ENCODE results near the gene ACP7. TPM values are rescaled to one million over a fixed set of nuclear protein-coding genes. Genes with fewer than 3 reads are reported as not detected.
A peak's percentile ranks its signal among the peaks of the same experiment; 100 is the strongest.

Gene ACP7
- total RNA-seq, 1 donor from 2014 or later, result not detected

DNA sequence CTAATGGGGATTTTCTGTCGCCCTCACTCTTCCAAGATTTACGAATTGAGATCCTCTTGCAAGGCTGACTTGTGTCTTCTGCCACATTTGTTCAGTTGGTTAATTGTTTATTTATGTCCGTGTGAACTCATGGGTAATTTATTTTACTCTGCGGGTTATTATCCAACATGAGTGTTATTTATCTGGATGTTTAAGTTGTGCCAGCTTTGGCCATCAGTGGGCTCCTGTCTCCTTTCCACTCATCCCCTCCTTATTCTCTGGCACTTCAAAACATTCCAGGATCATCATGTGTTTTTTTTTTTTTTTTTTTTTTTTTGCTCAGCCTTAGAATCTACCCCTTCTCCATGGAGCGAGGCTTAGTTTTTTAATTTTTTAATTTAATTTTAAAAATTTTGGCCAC is 19.0 kb downstream of the ACP7 start:
- Histone ChIP-seq H3K36me3 (no peaks in the 10 kb centered on the region), H3K4me3 (no peak overlapping the region), H3K9me3 (replicated peaks) (no peaks in the 10 kb centered on the region), H3K27me3 (ENCODE audit: low read depth) (peaks cover 85% of the 10 kb centered on the region), H3K27ac (replicated peaks) (no peak overlapping the region), H3K4me1 (no peaks in the 10 kb centered on the region)
- no peak for DNase-seq
- intact Hi-C loops (cut with micrococcal nuclease), result no loop called here
- TF ChIP-seq, protein P1, sequence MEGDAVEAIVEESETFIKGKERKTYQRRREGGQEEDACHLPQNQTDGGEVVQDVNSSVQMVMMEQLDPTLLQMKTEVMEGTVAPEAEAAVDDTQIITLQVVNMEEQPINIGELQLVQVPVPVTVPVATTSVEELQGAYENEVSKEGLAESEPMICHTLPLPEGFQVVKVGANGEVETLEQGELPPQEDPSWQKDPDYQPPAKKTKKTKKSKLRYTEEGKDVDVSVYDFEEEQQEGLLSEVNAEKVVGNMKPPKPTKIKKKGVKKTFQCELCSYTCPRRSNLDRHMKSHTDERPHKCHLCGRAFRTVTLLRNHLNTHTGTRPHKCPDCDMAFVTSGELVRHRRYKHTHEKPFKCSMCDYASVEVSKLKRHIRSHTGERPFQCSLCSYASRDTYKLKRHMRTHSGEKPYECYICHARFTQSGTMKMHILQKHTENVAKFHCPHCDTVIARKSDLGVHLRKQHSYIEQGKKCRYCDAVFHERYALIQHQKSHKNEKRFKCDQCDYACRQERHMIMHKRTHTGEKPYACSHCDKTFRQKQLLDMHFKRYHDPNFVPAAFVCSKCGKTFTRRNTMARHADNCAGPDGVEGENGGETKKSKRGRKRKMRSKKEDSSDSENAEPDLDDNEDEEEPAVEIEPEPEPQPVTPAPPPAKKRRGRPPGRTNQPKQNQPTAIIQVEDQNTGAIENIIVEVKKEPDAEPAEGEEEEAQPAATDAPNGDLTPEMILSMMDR (IDR thresholded peaks at IDR 0.05; ENCODE audit: borderline replicate concordance), result no peak

DNA sequence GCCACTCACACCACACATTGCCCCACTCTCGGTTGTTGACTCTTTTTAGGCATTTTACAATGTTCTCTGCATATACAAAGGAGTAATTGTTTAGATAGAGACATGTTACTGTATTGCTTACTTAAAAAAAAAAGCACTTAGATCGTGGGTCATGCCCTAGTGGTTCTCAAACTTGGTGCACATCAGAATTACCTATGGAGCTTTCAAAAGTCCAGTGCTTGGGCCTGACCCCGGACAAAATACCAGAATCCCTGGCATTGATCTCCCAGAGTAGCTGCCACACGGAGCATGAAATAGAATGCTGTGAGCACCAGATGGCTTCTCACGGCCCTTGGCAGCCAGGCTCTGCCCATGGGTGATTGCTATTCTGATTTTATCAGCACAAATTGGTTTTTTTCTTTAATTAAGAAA is 20.0 kb downstream of the ACP7 start:
- DNase-seq, result no peak

DNA sequence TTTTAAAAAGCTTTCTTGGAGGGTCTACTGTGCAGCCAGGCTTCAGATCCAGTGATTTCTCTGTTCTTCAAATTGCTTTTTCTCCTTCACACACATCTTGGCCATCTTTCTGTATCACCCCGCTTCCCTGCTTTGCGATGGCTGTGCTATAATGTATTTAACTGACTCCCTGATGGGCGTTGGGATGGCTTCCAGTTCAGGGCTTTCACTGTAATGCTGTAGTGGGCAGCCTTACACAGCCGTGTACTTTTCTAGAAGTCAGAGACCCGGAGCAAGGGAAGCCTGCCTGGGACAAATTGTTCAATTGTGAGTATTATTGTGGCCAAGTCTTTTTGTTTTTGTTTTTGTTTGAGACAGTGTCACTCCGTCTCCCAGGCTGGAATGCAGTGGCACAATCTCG is 22.0 kb downstream of the ACP7 start:
- no peak for DNase-seq
- H3K27ac ChIP-seq (replicated peaks), result no peak overlapping the region
- peaks cover 85% of the 10 kb centered on the region for H3K27me3 ChIP-seq (ENCODE audit: low read depth)
- no peaks in the 10 kb centered on the region for H3K4me1 ChIP-seq
- no peaks in the 10 kb centered on the region for H3K36me3 ChIP-seq
- no peaks in the 10 kb centered on the region for H3K9me3 ChIP-seq (replicated peaks)
- no peak overlapping the region for H3K4me3 ChIP-seq
- TF ChIP-seq, protein P1 (IDR thresholded peaks at IDR 0.05; ENCODE audit: borderline replicate concordance), result no peak
- intact Hi-C loops (cut with micrococcal nuclease), result loop anchor here (5.0 kb wide), 1 partner anchor 221 kb away; no protein-coding TSS in a partner anchor

More for the DNA sequence above, 20.0 kb downstream of the ACP7 start:
- TF ChIP-seq, protein P1 (IDR thresholded peaks at IDR 0.05; ENCODE audit: borderline replicate concordance), result no peak
- H3K4me1 ChIP-seq, result no peaks in the 10 kb centered on the region
- no peaks in the 10 kb centered on the region for H3K9me3 ChIP-seq (replicated peaks)
- peaks cover 85% of the 10 kb centered on the region for H3K27me3 ChIP-seq (ENCODE audit: low read depth)
- H3K4me3 ChIP-seq, result no peak overlapping the region
- no peaks in the 10 kb centered on the region for H3K36me3 ChIP-seq
- no peak overlapping the region for H3K27ac ChIP-seq (replicated peaks)
- intact Hi-C loops (cut with micrococcal nuclease), result no loop called here

DNA sequence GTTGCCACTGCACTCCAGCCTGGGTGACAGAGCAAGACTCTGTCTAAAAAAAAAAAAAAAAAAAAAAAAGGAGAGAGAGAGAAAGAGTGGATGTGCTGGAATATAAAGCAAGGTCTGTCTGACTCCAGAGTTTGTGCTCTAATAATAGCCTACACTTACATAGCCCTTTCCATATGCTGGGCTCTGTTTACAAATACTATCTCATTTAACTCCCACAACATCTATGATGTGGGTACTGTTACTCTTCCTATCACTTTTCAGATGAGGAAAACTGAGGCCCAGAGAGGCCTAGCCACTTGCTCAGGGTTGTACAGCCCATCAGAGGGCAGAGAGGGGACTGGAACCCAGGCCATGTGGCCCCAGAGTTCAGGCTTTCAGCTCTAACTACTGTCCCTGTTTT is 25.5 kb downstream of the ACP7 start:
- Histone ChIP-seq H3K36me3 (no peaks in the 10 kb centered on the region), H3K27me3 (ENCODE audit: low read depth) (peaks cover 99% of the 10 kb centered on the region), H3K4me1 (no peaks in the 10 kb centered on the region), H3K9me3 (replicated peaks) (no peaks in the 10 kb centered on the region), H3K4me3 (no peak overlapping the region), H3K27ac (replicated peaks) (no peak overlapping the region)
- no peak for DNase-seq
- TF ChIP-seq, protein P1 (IDR thresholded peaks at IDR 0.05; ENCODE audit: borderline replicate concordance), result no peak
- intact Hi-C loops (cut with micrococcal nuclease), result loop anchor here (5.0 kb wide), 1 partner anchor 218 kb away; no protein-coding TSS in a partner anchor

DNA sequence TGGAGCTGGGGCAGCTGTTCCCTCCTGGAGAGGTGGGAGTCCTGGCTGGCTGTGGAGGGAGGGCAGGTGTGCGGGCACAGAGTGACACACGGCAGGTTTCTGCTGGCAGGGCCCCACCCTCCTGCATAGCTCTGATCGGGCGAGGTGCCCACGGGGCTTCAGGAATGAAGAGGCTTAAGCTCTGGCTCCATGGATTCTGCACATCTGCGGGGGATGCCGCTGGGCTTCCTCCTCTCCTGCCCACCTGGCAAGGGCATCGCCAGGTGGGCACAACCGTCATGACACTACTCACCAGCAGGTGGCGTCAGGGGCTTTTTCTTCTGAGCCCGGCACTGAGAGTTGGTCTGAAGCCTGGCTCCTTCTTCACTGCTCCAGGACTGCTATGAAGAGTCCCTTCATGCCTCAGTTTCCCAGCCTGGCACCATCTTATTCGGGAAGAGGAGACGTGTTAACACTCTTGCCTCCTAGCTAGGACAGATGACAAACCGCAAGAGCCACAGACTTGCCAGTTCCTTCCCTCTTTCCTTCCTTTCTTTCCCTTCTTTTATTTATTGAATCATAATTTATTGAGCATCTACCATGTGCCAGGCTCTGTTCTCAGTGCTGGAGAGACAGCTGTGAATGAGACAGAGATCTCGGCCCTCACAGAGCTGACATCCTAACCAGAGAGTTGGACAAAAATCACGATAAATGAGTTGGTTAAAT is 26.2 kb downstream of the ACP7 start:
- DNase-seq, result peak; percentile 47
- Histone ChIP-seq H3K9me3 (replicated peaks) (no peaks in the 10 kb centered on the region), H3K4me1 (no peaks in the 10 kb centered on the region), H3K27ac (replicated peaks) (no peak overlapping the region), H3K27me3 (ENCODE audit: low read depth) (peaks cover 99% of the 10 kb centered on the region), H3K36me3 (no peaks in the 10 kb centered on the region), H3K4me3 (no peak overlapping the region)
- TF ChIP-seq, protein P1 (IDR thresholded peaks at IDR 0.05; ENCODE audit: borderline replicate concordance), result peak; percentile 80
- intact Hi-C loops (cut with micrococcal nuclease), result no loop called here
